Esophagus squamous epithelium (tissue), 4 donors: ENCODE measurements around the gene TBXAS1.
A peak's percentile ranks its signal among the peaks of the same experiment; 100 is the strongest.

Source experiments
- CTCF ChIP-seq, 6 experiments: fragments of 450-650 bp in 4 of 6; fragments of 200-600 bp in 2 of 6; sonication (generic) in 2 of 6; IDR thresholded peaks; one replicate each; pipeline ENCODE4 v1.5.1; 2016 to 2019; ENCODE audit warnings: antibody characterized with exemption in 6 of 6, mild to moderate bottlenecking in 4 of 6, moderate library complexity in 4 of 6
- POLR2A ChIP-seq, 4 donors: fragments of 450-650 bp; IDR thresholded peaks; one replicate each; pipeline ENCODE4 v1.6.1; 2017; ENCODE audit warnings: antibody characterized with exemption in 4 of 4, mild to moderate bottlenecking in 4 of 4, moderate library complexity in 3 of 4

DNA sequence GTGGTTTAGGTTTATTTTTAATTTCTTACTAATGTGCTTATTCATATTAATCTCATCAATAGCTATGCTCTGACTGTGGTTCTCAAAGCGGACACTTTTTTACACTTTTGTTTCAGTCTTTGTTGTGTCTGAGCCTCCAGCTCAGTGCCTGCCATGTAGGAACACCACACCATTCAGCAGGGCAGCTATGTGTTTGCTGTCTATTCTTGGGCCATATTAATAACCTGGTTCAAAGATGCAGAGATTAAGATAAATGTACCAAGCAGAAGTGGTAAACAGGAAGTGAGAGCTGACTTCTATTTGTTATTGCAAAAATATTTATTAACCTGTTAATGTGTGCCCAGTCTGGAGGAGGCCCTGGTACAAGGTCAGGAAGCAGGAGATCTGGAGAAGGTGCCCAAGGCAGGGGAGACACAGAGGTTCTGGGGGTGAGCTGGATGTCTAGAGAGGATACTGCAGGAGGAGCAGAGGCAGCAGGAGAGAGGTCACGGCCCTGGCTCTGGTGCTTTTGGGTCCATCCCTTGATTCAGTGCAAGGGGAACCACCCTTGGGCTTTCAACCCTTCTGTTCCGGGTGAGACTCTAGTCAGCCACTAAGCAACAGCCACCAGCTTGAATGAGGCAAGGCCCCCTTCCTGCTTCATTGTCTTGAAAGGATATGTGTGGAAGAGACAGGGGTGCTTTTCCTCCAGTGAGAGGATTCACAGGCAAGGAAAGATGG is 1.9 kb downstream of the TBXAS1 start:
- TF ChIP-seq CTCF (IDR thresholded peaks at IDR 0.05) (no peak), POLR2A (IDR thresholded peaks at IDR 0.05) (peak in 1 of 4 donors; percentile 6)
